ENCODE measurements around the gene TMEM250.
A peak's percentile ranks its signal among the peaks of the same experiment; 100 is the strongest.

TMEM250 gene

DNA sequence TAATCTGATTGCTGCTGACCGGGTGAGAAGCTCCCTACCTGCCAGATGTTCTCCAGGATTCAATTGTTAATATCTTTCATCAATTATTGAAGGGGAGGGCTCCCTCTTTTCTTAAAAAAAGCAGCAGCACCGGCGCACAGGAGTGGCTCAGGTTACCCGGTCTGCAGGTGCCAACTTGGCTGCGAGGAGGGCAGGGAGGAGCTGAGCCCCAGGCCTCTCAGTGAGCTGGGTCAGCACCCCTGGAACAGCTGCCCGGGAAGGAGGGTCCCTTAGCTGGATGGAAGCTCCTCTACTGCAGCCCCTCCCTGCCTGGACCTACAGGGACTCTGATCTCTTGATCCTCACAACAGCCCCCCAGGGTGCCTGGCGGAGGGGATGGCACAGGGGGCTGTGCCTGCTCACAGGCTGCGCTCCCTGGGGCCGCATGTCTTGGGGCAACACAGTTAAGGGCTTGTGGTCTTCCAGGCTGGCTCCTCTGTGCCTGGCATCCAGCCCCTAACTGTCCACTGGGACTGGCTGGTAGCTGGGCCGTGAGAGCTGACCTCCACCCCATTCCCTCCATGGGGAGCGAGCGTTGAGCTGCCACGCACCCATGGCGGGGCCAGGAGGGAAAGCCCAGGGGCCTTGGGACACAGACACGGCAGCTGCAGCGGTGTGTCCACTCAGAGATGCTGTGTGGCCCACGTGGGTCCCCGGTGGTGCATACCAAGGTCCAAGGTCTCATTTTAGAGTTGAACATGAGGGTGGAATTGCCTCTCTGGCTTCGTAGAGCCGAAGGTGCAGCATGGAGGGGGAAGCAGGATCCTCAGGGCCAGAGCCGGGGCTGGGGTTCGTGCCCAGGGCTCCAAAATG lies 28.6 kb upstream of the TMEM250 start:
- no peak for DNase-seq (ENCODE audit: low read depth, low spot score)
- WGBS (ENCODE audit: insufficient coverage, insufficient read length), result no CpG with 5 or more reads among the region's 22 CpGs
- Histone ChIP-seq H3K36me3 (ENCODE audit: control insufficient read depth, insufficient read depth, low read length) (no peaks in the 10 kb centered on the region), H3K27me3 (ENCODE audit: control insufficient read depth, insufficient read depth, low read length) (no peaks in the 10 kb centered on the region), H3K4me1 (ENCODE audit: control insufficient read depth, insufficient read depth, low read length) (peaks cover 11% of the 10 kb centered on the region), H3K4me3 (ENCODE audit: low read length) (no peak overlapping the region), H3K9me3 (ENCODE audit: control insufficient read depth, insufficient read depth, low read length) (no peaks in the 10 kb centered on the region), H3K27ac (ENCODE audit: low read length) (no peak overlapping the region)

GRCh38 chr9:136146126-136147037 lies 27.7 kb upstream of the TMEM250 start:
- H3K4me1 ChIP-seq (ENCODE audit: control insufficient read depth, insufficient read depth, low read length), result peaks cover 12% of the 10 kb centered on the region
- H3K27ac ChIP-seq (ENCODE audit: low read length), result no peak overlapping the region
- no peak overlapping the region for H3K4me3 ChIP-seq (ENCODE audit: low read length)
- WGBS (ENCODE audit: insufficient coverage, insufficient read length), result no CpG with 5 or more reads among the region's 33 CpGs
- no peak for DNase-seq (ENCODE audit: low read depth, low spot score)
- no peaks in the 10 kb centered on the region for H3K27me3 ChIP-seq (ENCODE audit: control insufficient read depth, insufficient read depth, low read length)
- no peaks in the 10 kb centered on the region for H3K9me3 ChIP-seq (ENCODE audit: control insufficient read depth, insufficient read depth, low read length)
- H3K36me3 ChIP-seq (ENCODE audit: control insufficient read depth, insufficient read depth, low read length), result no peaks in the 10 kb centered on the region

GRCh38 chr9:136145580-136145979 lies 26.9 kb upstream of the TMEM250 start:
- H3K4me3 ChIP-seq (ENCODE audit: low read length), result no peak overlapping the region
- WGBS (ENCODE audit: insufficient coverage, insufficient read length), result no CpG with 5 or more reads among the region's 5 CpGs
- no peaks in the 10 kb centered on the region for H3K27me3 ChIP-seq (ENCODE audit: control insufficient read depth, insufficient read depth, low read length)
- peaks cover 8% of the 10 kb centered on the region for H3K4me1 ChIP-seq (ENCODE audit: control insufficient read depth, insufficient read depth, low read length)
- no peak overlapping the region for H3K27ac ChIP-seq (ENCODE audit: low read length)
- no peaks in the 10 kb centered on the region for H3K36me3 ChIP-seq (ENCODE audit: control insufficient read depth, insufficient read depth, low read length)
- no peak for DNase-seq (ENCODE audit: low read depth, low spot score)
- H3K9me3 ChIP-seq (ENCODE audit: control insufficient read depth, insufficient read depth, low read length), result no peaks in the 10 kb centered on the region

DNA sequence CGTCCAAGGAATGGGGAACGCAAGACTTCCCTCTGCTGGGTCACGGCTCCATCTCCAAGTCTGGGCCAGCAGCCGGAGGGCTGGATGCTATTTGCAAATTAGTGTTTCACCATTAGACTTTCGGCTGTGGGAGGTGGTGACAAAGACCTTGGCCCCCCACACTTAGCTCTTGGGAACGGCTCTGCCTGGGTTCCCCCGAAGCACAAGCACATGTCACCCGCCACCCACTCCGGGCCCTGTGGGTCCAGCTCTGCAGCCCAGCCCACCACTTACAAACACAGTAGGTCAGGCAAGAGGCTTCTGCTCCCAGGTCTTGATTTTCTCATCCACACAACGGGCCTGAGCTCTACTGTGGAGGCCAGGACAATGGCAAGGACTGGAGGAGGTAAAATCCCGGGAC lies 25.8 kb upstream of the TMEM250 start:
- Histone ChIP-seq H3K36me3 (ENCODE audit: control insufficient read depth, insufficient read depth, low read length) (no peaks in the 10 kb centered on the region), H3K9me3 (ENCODE audit: control insufficient read depth, insufficient read depth, low read length) (no peaks in the 10 kb centered on the region), H3K4me3 (ENCODE audit: low read length) (no peak overlapping the region), H3K27ac (ENCODE audit: low read length) (no peak overlapping the region), H3K4me1 (ENCODE audit: control insufficient read depth, insufficient read depth, low read length) (peaks cover 8% of the 10 kb centered on the region), H3K27me3 (ENCODE audit: control insufficient read depth, insufficient read depth, low read length) (no peaks in the 10 kb centered on the region)
- WGBS (ENCODE audit: insufficient coverage, insufficient read length), result no CpG with 5 or more reads among the region's 11 CpGs
- no peak for DNase-seq (ENCODE audit: low read depth, low spot score)

GRCh38 chr9:136143215-136144001 lies 24.7 kb upstream of the TMEM250 start:
- Histone ChIP-seq H3K27me3 (ENCODE audit: control insufficient read depth, insufficient read depth, low read length) (no peaks in the 10 kb centered on the region), H3K4me1 (ENCODE audit: control insufficient read depth, insufficient read depth, low read length) (peaks cover 5% of the 10 kb centered on the region; the same call in 1 of the 2 replicates), H3K36me3 (ENCODE audit: control insufficient read depth, insufficient read depth, low read length) (no peaks in the 10 kb centered on the region), H3K9me3 (ENCODE audit: control insufficient read depth, insufficient read depth, low read length) (no peaks in the 10 kb centered on the region), H3K27ac (ENCODE audit: low read length) (no peak overlapping the region), H3K4me3 (ENCODE audit: low read length) (no peak overlapping the region)
- DNase-seq (ENCODE audit: low read depth, low spot score), result peak; percentile 64
- WGBS (ENCODE audit: insufficient coverage, insufficient read length), result no CpG with 5 or more reads among the region's 16 CpGs

GRCh38 chr9:136142859-136143214 lies 24.2 kb upstream of the TMEM250 start:
- WGBS (ENCODE audit: insufficient coverage, insufficient read length), result no CpG with 5 or more reads among the region's 13 CpGs
- no peaks in the 10 kb centered on the region for H3K36me3 ChIP-seq (ENCODE audit: control insufficient read depth, insufficient read depth, low read length)
- H3K4me1 ChIP-seq (ENCODE audit: control insufficient read depth, insufficient read depth, low read length), result peaks cover 5% of the 10 kb centered on the region; the same call in 1 of the 2 replicates
- no peaks in the 10 kb centered on the region for H3K9me3 ChIP-seq (ENCODE audit: control insufficient read depth, insufficient read depth, low read length)
- H3K4me3 ChIP-seq (ENCODE audit: low read length), result no peak overlapping the region
- no peak overlapping the region for H3K27ac ChIP-seq (ENCODE audit: low read length)
- DNase-seq (ENCODE audit: low read depth, low spot score), result no peak
- no peaks in the 10 kb centered on the region for H3K27me3 ChIP-seq (ENCODE audit: control insufficient read depth, insufficient read depth, low read length)

- no peak for DNase-seq (ENCODE audit: low read depth, low spot score)
- no peaks in the 10 kb centered on the region for H3K9me3 ChIP-seq (ENCODE audit: control insufficient read depth, insufficient read depth, low read length)
- no peak overlapping the region for H3K27ac ChIP-seq (ENCODE audit: low read length)
- H3K36me3 ChIP-seq (ENCODE audit: control insufficient read depth, insufficient read depth, low read length), result no peaks in the 10 kb centered on the region
- WGBS (ENCODE audit: insufficient coverage, insufficient read length), result no CpG with 5 or more reads among the region's 6 CpGs
- no peaks in the 10 kb centered on the region for H3K27me3 ChIP-seq (ENCODE audit: control insufficient read depth, insufficient read depth, low read length)
- H3K4me3 ChIP-seq (ENCODE audit: low read length), result no peak overlapping the region
- H3K4me1 ChIP-seq (ENCODE audit: control insufficient read depth, insufficient read depth, low read length), result peaks cover 5% of the 10 kb centered on the region; the same call in 1 of the 2 replicates
Measured at GRCh38 chr9:136142414-136142796, 23.7 kb upstream of the TMEM250 start.

- no peak for DNase-seq (ENCODE audit: low read depth, low spot score)
- WGBS (ENCODE audit: insufficient coverage, insufficient read length), result no CpG with 5 or more reads among the region's 19 CpGs
Measured at GRCh38 chr9:136141682-136142413, 23.2 kb upstream of the TMEM250 start.

DNA sequence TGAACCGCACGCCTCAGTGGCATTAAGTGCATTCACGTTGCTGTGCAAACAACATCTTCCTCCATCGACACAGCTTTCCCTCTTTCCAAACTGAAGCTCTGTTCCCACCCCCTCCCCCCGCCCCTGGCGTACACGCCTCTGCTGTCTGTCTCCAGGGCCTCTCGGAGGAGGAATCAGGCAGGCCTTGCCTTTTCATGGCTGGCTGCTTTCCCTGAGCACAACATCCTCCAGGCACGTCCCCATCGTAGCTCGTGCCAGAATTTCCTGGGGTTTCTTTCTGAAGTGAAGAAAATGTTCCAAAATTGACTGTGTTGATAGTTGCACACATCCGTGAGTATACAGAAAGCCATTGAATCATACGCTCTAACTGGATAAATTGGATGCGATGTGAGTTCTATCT lies 22.3 kb upstream of the TMEM250 start:
- Histone ChIP-seq H3K4me1 (ENCODE audit: control insufficient read depth, insufficient read depth, low read length) (peaks cover 5% of the 10 kb centered on the region; the same call in 1 of the 2 replicates), H3K27me3 (ENCODE audit: control insufficient read depth, insufficient read depth, low read length) (no peaks in the 10 kb centered on the region)
- WGBS (ENCODE audit: insufficient coverage, insufficient read length), result no CpG with 5 or more reads among the region's 14 CpGs

More at GRCh38 chr9:136141682-136142413, 23.2 kb upstream of the TMEM250 start:
- no peaks in the 10 kb centered on the region for H3K27me3 ChIP-seq (ENCODE audit: control insufficient read depth, insufficient read depth, low read length)
- no peaks in the 10 kb centered on the region for H3K36me3 ChIP-seq (ENCODE audit: control insufficient read depth, insufficient read depth, low read length)
- H3K9me3 ChIP-seq (ENCODE audit: control insufficient read depth, insufficient read depth, low read length), result no peaks in the 10 kb centered on the region
- H3K27ac ChIP-seq (ENCODE audit: low read length), result no peak overlapping the region
- peaks cover 5% of the 10 kb centered on the region; the same call in 1 of the 2 replicates for H3K4me1 ChIP-seq (ENCODE audit: control insufficient read depth, insufficient read depth, low read length)
- H3K4me3 ChIP-seq (ENCODE audit: low read length), result no peak overlapping the region

More for the DNA sequence above, 22.3 kb upstream of the TMEM250 start:
- no peak overlapping the region for H3K4me3 ChIP-seq (ENCODE audit: low read length)
- no peaks in the 10 kb centered on the region for H3K9me3 ChIP-seq (ENCODE audit: control insufficient read depth, insufficient read depth, low read length)
- H3K36me3 ChIP-seq (ENCODE audit: control insufficient read depth, insufficient read depth, low read length), result no peaks in the 10 kb centered on the region
- no peak for DNase-seq (ENCODE audit: low read depth, low spot score)
- no peak overlapping the region for H3K27ac ChIP-seq (ENCODE audit: low read length)

All from iPS DF 6.9 (cell line).